Endothelial cell of umbilical vein (primary cell): Measurements from ENCODE around the gene FSTL4.

Experiments
- FOS ChIP-seq: IDR thresholded peaks from 2 replicates; pipeline ENCODE4 v1.6.1; 2011; ENCODE audit warnings: mild to moderate bottlenecking, low read length, moderate library complexity, borderline replicate concordance; ENCODE audit not compliant: insufficient read depth
- POLR2A ChIP-seq: IDR thresholded peaks from 2 replicates; pipeline ENCODE4 v1.6.1; 2012; ENCODE audit warnings: low read depth, mild to moderate bottlenecking, control low read depth, low read length
- POLR2AphosphoS5 ChIP-seq: IDR thresholded peaks from 2 replicates; pipeline ENCODE4 v1.6.1; 2012; ENCODE audit warnings: low read depth, mild to moderate bottlenecking, control low read depth, low read length, moderate library complexity; ENCODE audit not compliant: insufficient read depth
- TF ChIP-seq, protein P1 (sequence below), 2 donors: IDR thresholded peaks; 1 replicate in 1 of 2; 2 replicates in 1 of 2; pipeline ENCODE4 v1.5.1; 2011; ENCODE audit warnings: low read length in 2 of 2, mild to moderate bottlenecking in 2 of 2, moderate library complexity in 2 of 2, control low read depth in 1 of 2, inconsistent platforms in 1 of 2, low read depth in 1 of 2; ENCODE audit not compliant: insufficient read depth in 1 of 2; ENCODE audit errors: extremely low read depth in 1 of 2

DNA sequence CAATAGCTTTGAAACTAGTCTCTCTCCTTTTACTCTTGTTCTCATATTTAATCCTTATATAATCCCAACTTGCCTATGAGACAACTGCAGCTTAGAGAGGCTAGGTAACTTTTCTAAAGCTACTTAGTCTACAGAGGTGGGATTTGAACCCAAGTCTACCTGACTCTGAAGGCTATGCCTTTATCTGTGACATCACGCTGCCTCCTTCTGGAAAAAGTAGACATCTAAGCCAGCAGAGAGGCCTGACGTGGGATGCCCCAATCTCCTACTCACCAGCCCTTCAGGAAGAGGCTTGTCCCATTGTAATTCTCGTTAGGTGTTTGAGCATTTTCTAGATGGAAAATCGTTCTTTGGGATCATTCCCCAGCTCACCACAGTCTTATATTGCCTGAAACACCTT, 393.0 kb downstream of the FSTL4 start:
- TF ChIP-seq POLR2A (no peak), POLR2AphosphoS5 (no peak), FOS (no peak)
- TF ChIP-seq, protein P1, sequence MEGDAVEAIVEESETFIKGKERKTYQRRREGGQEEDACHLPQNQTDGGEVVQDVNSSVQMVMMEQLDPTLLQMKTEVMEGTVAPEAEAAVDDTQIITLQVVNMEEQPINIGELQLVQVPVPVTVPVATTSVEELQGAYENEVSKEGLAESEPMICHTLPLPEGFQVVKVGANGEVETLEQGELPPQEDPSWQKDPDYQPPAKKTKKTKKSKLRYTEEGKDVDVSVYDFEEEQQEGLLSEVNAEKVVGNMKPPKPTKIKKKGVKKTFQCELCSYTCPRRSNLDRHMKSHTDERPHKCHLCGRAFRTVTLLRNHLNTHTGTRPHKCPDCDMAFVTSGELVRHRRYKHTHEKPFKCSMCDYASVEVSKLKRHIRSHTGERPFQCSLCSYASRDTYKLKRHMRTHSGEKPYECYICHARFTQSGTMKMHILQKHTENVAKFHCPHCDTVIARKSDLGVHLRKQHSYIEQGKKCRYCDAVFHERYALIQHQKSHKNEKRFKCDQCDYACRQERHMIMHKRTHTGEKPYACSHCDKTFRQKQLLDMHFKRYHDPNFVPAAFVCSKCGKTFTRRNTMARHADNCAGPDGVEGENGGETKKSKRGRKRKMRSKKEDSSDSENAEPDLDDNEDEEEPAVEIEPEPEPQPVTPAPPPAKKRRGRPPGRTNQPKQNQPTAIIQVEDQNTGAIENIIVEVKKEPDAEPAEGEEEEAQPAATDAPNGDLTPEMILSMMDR (IDR thresholded peaks at IDR 0.05; ENCODE audit: extremely low read depth in 1 of 2, insufficient read depth in 1 of 2, low read depth in 1 of 2, low read length in 2 of 2) = no peak
